Esophagus squamous epithelium (tissue), 5 donors: ENCODE data around the gene UVRAG. TPM values are rescaled to one million over a fixed set of nuclear protein-coding genes. Genes with fewer than 3 reads are reported as not detected.

Source experiments
- DNase-seq: peaks from one replicate; lab custom pipeline; 2025; lab: John Stamatoyannopoulos, UW
- H3K27ac ChIP-seq, 4 donors: fragments of 200-600 bp; sonication (generic); one replicate each; pipeline ENCODE4 v1.5.1; 2016 to 2019; ENCODE audit warnings: mild to moderate bottlenecking in 1 of 4
- H3K27me3 ChIP-seq, 4 donors: fragments of 200-600 bp; sonication (generic); 1 replicate in 3 of 4; 2 replicates in 1 of 4; pipeline versions ENCODE4 v1.5.1 to v1.6.0; 2017 to 2021; ENCODE audit warnings: antibody characterized with exemption in 1 of 4
- H3K36me3 ChIP-seq, 3 donors: fragments of 200-600 bp; sonication (generic); one replicate each; pipeline ENCODE4 v1.5.1; 2016 to 2019
- H3K4me1 ChIP-seq, 3 donors: fragments of 200-600 bp; sonication (generic); one replicate each; pipeline ENCODE4 v1.5.1; 2017 to 2019
- H3K4me3 ChIP-seq, 4 donors: fragments of 200-600 bp; sonication (generic); 1 replicate in 3 of 4; 2 replicates in 1 of 4; pipeline ENCODE4 v1.5.1; 2016 to 2019; ENCODE audit warnings: mild to moderate bottlenecking in 2 of 4, moderate library complexity in 1 of 4
- H3K9me3 ChIP-seq, 3 donors: fragments of 200-600 bp; sonication (generic); one replicate each; pipeline ENCODE4 v1.5.1; 2016 to 2019
- CTCF ChIP-seq, 6 experiments: fragments of 450-650 bp in 4 of 6; fragments of 200-600 bp in 2 of 6; sonication (generic) in 2 of 6; IDR thresholded peaks; one replicate each; pipeline ENCODE4 v1.5.1; 2016 to 2019; ENCODE audit warnings: antibody characterized with exemption in 6 of 6, mild to moderate bottlenecking in 4 of 6, moderate library complexity in 4 of 6
- POLR2A ChIP-seq, 4 donors: fragments of 450-650 bp; IDR thresholded peaks; one replicate each; pipeline ENCODE4 v1.6.1; 2017; ENCODE audit warnings: antibody characterized with exemption in 4 of 4, mild to moderate bottlenecking in 4 of 4, moderate library complexity in 3 of 4
- WGBS, 2 donors: methylation state at CpG; one replicate each; pipeline ENCODE4 v1.1.5; 2018; 5-methylcytosine and 5-hydroxymethylcytosine counted together
- intact Hi-C: fragments of 100-400 bp; cut with DNase I; formaldehyde crosslinking; loops from one replicate; pipeline ENCODE4 v1.15.0; 2022
- total RNA-seq, 4 donors: library from RNA; depleted of rRNA; stranded (reverse); fragments of >200 nt; gene quantifications; one replicate each; pipeline ENCODE4 v1.1.0, GENCODE V29; 2016
- donor health status: DM: yes; HTN: yes; CAD: no.

UVRAG gene
- total RNA-seq, 4 donors from 2014 or later = 3.5 to 15.4 (median 8.5) TPM

GRCh38 chr11:76115555-76115954 lies 300.5 kb downstream of the UVRAG start:
- H3K27ac ChIP-seq = no peak overlapping the region
- intact Hi-C loops = no loop called here
- H3K36me3 ChIP-seq = peaks cover 0 to 15% (median 0%) of the 10 kb centered on the region in 3 donors
- DNase-seq = no peak
- H3K9me3 ChIP-seq = no peaks in the 10 kb centered on the region
- peaks cover 0 to 17% (median 11%) of the 10 kb centered on the region in 3 donors for H3K4me1 ChIP-seq
- WGBS, 2 donors = 89 to 90% methylated on average over 3 of the region's 3 CpGs
- TF ChIP-seq CTCF (IDR thresholded peaks at IDR 0.05) (no peak), POLR2A (IDR thresholded peaks at IDR 0.05) (no peak)
- H3K27me3 ChIP-seq = no peaks in the 10 kb centered on the region
- H3K4me3 ChIP-seq = no peak overlapping the region

- Histone ChIP-seq H3K36me3 (peaks cover 0 to 15% (median 0%) of the 10 kb centered on the region in 3 donors), H3K9me3 (no peaks in the 10 kb centered on the region), H3K27me3 (no peaks in the 10 kb centered on the region), H3K4me3 (no peak overlapping the region), H3K27ac (peak overlapping the region in 3 of 4 donors; percentile 14 to 45 (median 23)), H3K4me1 (peaks cover 0 to 32% (median 11%) of the 10 kb centered on the region in 3 donors)
- no peak for DNase-seq
- TF ChIP-seq POLR2A (IDR thresholded peaks at IDR 0.05) (no peak), CTCF (IDR thresholded peaks at IDR 0.05) (no peak)
- 78 to 80% methylated on average over 2 of the region's 2 CpGs for WGBS, 2 donors
- intact Hi-C loops = no loop called here
These were observed 304.0 kb downstream of the UVRAG start for GRCh38 chr11:76119032-76119431.

GRCh38 chr11:76119779-76120178 lies 304.8 kb downstream of the UVRAG start:
- intact Hi-C loops = no loop called here
- no peak for DNase-seq
- peaks cover 0 to 32% (median 11%) of the 10 kb centered on the region in 3 donors for H3K4me1 ChIP-seq
- H3K36me3 ChIP-seq = peaks cover 0 to 15% (median 0%) of the 10 kb centered on the region in 3 donors
- 62% methylated on average over 3 of the region's 4 CpGs for WGBS, 2 donors
- no peaks in the 10 kb centered on the region for H3K9me3 ChIP-seq
- H3K27ac ChIP-seq = peak overlapping the region in 3 of 4 donors; percentile 14 to 45 (median 23)
- TF ChIP-seq CTCF (IDR thresholded peaks at IDR 0.05) (no peak), POLR2A (IDR thresholded peaks at IDR 0.05) (no peak)
- H3K4me3 ChIP-seq = no peak overlapping the region
- no peaks in the 10 kb centered on the region for H3K27me3 ChIP-seq

GRCh38 chr11:76120513-76121101 lies 305.6 kb downstream of the UVRAG start:
- H3K27me3 ChIP-seq = no peaks in the 10 kb centered on the region
- H3K27ac ChIP-seq = peak overlapping the region in 3 of 4 donors; percentile 25 to 45 (median 40)
- H3K9me3 ChIP-seq = no peaks in the 10 kb centered on the region
- DNase-seq = no peak
- peaks cover 0 to 32% (median 11%) of the 10 kb centered on the region in 3 donors for H3K4me1 ChIP-seq
- H3K36me3 ChIP-seq = peaks cover 0 to 15% (median 0%) of the 10 kb centered on the region in 3 donors
- no peak overlapping the region for H3K4me3 ChIP-seq
- intact Hi-C loops = no loop called here
- WGBS, 2 donors = 56 to 72% methylated on average over 5 of the region's 5 CpGs
- no peak for TF ChIP-seq POLR2A (IDR thresholded peaks at IDR 0.05)
- no peak for TF ChIP-seq CTCF (IDR thresholded peaks at IDR 0.05)

- no peaks in the 10 kb centered on the region for H3K36me3 ChIP-seq
- WGBS, 2 donors = 54 to 63% methylated on average over 4 of the region's 4 CpGs
- no peak overlapping the region for H3K4me3 ChIP-seq
- TF ChIP-seq CTCF (IDR thresholded peaks at IDR 0.05) = no peak
- TF ChIP-seq POLR2A (IDR thresholded peaks at IDR 0.05) = no peak
- no peak overlapping the region for H3K27ac ChIP-seq
- DNase-seq = no peak
- H3K27me3 ChIP-seq = no peaks in the 10 kb centered on the region
- peaks cover 0 to 32% (median 11%) of the 10 kb centered on the region in 3 donors for H3K4me1 ChIP-seq
- intact Hi-C loops = no loop called here
- no peaks in the 10 kb centered on the region for H3K9me3 ChIP-seq
These were observed 308.2 kb downstream of the UVRAG start for GRCh38 chr11:76123248-76123647.
